ENCODE measurements around the gene ABCF1.

DNA sequence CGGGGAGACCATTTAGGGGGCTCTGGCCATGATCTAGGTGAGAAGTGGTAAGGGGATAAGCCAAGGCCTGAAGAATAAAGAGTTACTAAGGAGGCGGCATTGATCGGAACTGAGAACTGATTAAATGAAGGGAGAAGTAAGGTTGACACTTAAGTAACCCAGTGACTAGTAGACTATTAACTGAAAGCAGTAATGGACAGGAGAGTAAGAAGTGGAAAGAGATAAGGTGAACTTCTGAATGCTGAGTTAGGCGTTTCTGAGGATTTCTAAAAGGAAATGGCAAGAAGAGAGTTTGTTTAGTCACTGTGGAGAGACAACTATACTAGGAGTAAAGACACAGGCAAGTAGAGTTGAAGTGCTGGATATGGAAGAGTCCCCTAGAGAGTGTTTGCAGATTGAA, 1.9 kb downstream of the ABCF1 start:
- TF ChIP-seq, protein P1, sequence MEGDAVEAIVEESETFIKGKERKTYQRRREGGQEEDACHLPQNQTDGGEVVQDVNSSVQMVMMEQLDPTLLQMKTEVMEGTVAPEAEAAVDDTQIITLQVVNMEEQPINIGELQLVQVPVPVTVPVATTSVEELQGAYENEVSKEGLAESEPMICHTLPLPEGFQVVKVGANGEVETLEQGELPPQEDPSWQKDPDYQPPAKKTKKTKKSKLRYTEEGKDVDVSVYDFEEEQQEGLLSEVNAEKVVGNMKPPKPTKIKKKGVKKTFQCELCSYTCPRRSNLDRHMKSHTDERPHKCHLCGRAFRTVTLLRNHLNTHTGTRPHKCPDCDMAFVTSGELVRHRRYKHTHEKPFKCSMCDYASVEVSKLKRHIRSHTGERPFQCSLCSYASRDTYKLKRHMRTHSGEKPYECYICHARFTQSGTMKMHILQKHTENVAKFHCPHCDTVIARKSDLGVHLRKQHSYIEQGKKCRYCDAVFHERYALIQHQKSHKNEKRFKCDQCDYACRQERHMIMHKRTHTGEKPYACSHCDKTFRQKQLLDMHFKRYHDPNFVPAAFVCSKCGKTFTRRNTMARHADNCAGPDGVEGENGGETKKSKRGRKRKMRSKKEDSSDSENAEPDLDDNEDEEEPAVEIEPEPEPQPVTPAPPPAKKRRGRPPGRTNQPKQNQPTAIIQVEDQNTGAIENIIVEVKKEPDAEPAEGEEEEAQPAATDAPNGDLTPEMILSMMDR (conservative IDR thresholded peaks at IDR 0.05 in 1 of 2, IDR thresholded peaks at IDR 0.05 in 1 of 2; ENCODE audit: low read depth in 1 of 2, low read length in 2 of 2) = no peak
- TF ChIP-seq EZH2 (IDR thresholded peaks at IDR 0.05; ENCODE audit: low read length, missing control alignments) = no peak
